MM.1S (cell line): Measurements from ENCODE around the gene UNC119.

ENCODE experiments used
- DNase-seq: peaks from one replicate; pipeline ENCODE4 v3.0.0-alpha.2; 2015
- H2AFZ ChIP-seq: fragments of 300-600 bp; sonication (generic); 2 replicates; pipeline ENCODE4 v1.6.0; 2016; ENCODE audit warnings: antibody characterized with exemption, low read length
- H3F3A ChIP-seq: fragments of 300-600 bp; sonication (generic); 2 replicates; pipeline ENCODE4 v1.6.1; 2016; ENCODE audit warnings: mild to moderate bottlenecking, antibody characterized with exemption, low read length, moderate library complexity, mixed read lengths; ENCODE audit not compliant: insufficient read depth
- H3K27ac ChIP-seq: fragments of 300-600 bp; sonication (generic); 2 replicates; pipeline ENCODE4 v1.5.1; 2016; ENCODE audit warnings: mild to moderate bottlenecking, low read length
- H3K27me3 ChIP-seq: fragments of 300-600 bp; sonication (generic); replicated peaks from 2 replicates; pipeline ENCODE4 v1.6.0; 2016; ENCODE audit warnings: low read length; ENCODE audit not compliant: insufficient read depth
- H3K36me3 ChIP-seq: fragments of 300-600 bp; sonication (generic); replicated peaks from 2 replicates; pipeline ENCODE4 v1.6.1; 2016; ENCODE audit warnings: mild to moderate bottlenecking, low read length, mixed read lengths; ENCODE audit not compliant: insufficient read depth
- H3K4me1 ChIP-seq: fragments of 300-600 bp; sonication (generic); 2 replicates; pipeline ENCODE4 v1.6.1; 2016; ENCODE audit warnings: low read length, mixed read lengths
- H3K4me2 ChIP-seq: fragments of 300-600 bp; sonication (generic); 2 replicates; pipeline ENCODE4 v1.6.0; 2016; ENCODE audit warnings: low read depth, low read length
- H3K4me3 ChIP-seq: fragments of 300-600 bp; sonication (generic); 2 replicates; pipeline ENCODE4 v1.5.1; 2016; ENCODE audit warnings: low read length, mixed read lengths
- H3K79me2 ChIP-seq: fragments of 300-600 bp; sonication (generic); 2 replicates; pipeline ENCODE4 v1.6.1; 2016; ENCODE audit warnings: mixed run types, low read length, mixed read lengths
- H3K9ac ChIP-seq: fragments of 300-600 bp; sonication (generic); 2 replicates; pipeline ENCODE4 v1.6.1; 2016; ENCODE audit warnings: low read length, mixed read lengths
- H3K9me2 ChIP-seq: fragments of 300-600 bp; sonication (generic); replicated peaks from 2 replicates; pipeline ENCODE4 v1.6.1; 2016; ENCODE audit warnings: mild to moderate bottlenecking, low read length, mixed read lengths; ENCODE audit not compliant: insufficient read depth
- H3K9me3 ChIP-seq: fragments of 300-600 bp; sonication (generic); replicated peaks from 2 replicates; pipeline ENCODE4 v1.6.1; 2016; ENCODE audit warnings: mild to moderate bottlenecking, low read length, mixed read lengths; ENCODE audit not compliant: insufficient read depth
- H4K20me1 ChIP-seq: fragments of 300-600 bp; sonication (generic); 2 replicates; pipeline ENCODE4 v1.6.1; 2016; ENCODE audit warnings: mild to moderate bottlenecking, low read length, moderate library complexity, mixed read lengths; ENCODE audit not compliant: insufficient read depth
- CTCF ChIP-seq: fragments of 300-600 bp; sonication (generic); IDR thresholded peaks from 2 replicates; pipeline ENCODE4 v1.5.1; 2016; ENCODE audit warnings: antibody characterized with exemption, low read length, mixed read lengths
- EZH2 ChIP-seq: fragments of 300-600 bp; sonication (generic); optimal IDR thresholded peaks from 2 replicates; pipeline ENCODE3; 2017; ENCODE audit warnings: low read depth, mild to moderate bottlenecking, antibody characterized with exemption, low read length, mixed read lengths
- EZH2phosphoT487 ChIP-seq: fragments of 300-600 bp; sonication (generic); IDR thresholded peaks from 2 replicates; pipeline ENCODE4 v1.6.1; 2018; ENCODE audit warnings: antibody characterized with exemption, low read length

The UNC119 gene

GRCh38 chr17:28518132-28518531, 34.3 kb downstream of the UNC119 start:
- peaks cover 73% of the 10 kb centered on the region for H3K27me3 ChIP-seq
- no peak for DNase-seq
- no peaks in the 10 kb centered on the region for H3F3A ChIP-seq
- no peak overlapping the region for H3K9ac ChIP-seq
- no peaks in the 10 kb centered on the region for H3K9me3 ChIP-seq
- H3K79me2 ChIP-seq = no peaks in the 10 kb centered on the region
- H3K4me3 ChIP-seq = no peak overlapping the region
- H3K9me2 ChIP-seq = no peaks in the 10 kb centered on the region
- TF ChIP-seq EZH2phosphoT487 = no peak
- H3K4me1 ChIP-seq = peaks cover 8% of the 10 kb centered on the region
- no peak overlapping the region for H2AFZ ChIP-seq
- H3K36me3 ChIP-seq = no peaks in the 10 kb centered on the region
- no peak overlapping the region for H3K4me2 ChIP-seq
- no peak overlapping the region for H3K27ac ChIP-seq
- H4K20me1 ChIP-seq = 0 out of 2 replicates have a peak, but pooled peaks cover 2% of the 10 kb centered on the region

- H3K27me3 ChIP-seq = peaks cover 74% of the 10 kb centered on the region
- no peaks in the 10 kb centered on the region for H3K9me2 ChIP-seq
- peaks cover 8% of the 10 kb centered on the region for H3K4me1 ChIP-seq
- no peak overlapping the region for H3K4me3 ChIP-seq
- H4K20me1 ChIP-seq = 0 out of 2 replicates have a peak, but pooled peaks cover 2% of the 10 kb centered on the region
- no peak overlapping the region for H3K27ac ChIP-seq
- no peaks in the 10 kb centered on the region for H3F3A ChIP-seq
- no peak overlapping the region for H3K4me2 ChIP-seq
- H3K79me2 ChIP-seq = no peaks in the 10 kb centered on the region
- no peaks in the 10 kb centered on the region for H3K9me3 ChIP-seq
- H3K9ac ChIP-seq = no peak overlapping the region
- no peak for DNase-seq
- no peak overlapping the region for H2AFZ ChIP-seq
- no peaks in the 10 kb centered on the region for H3K36me3 ChIP-seq
- no peak for TF ChIP-seq EZH2phosphoT487
- no peak for TF ChIP-seq CTCF
- TF ChIP-seq EZH2 = no peak
These were observed 36.9 kb downstream of the UNC119 start for GRCh38 chr17:28515518-28515917.

- no peaks in the 10 kb centered on the region for H3K9me2 ChIP-seq
- no peaks in the 10 kb centered on the region for H3K36me3 ChIP-seq
- H3K27me3 ChIP-seq = peaks cover 74% of the 10 kb centered on the region
- TF ChIP-seq EZH2 = no peak
- TF ChIP-seq EZH2phosphoT487 = no peak
- TF ChIP-seq CTCF = no peak
- H3K4me1 ChIP-seq = peaks cover 8% of the 10 kb centered on the region
- H3K27ac ChIP-seq = no peak overlapping the region
- no peak overlapping the region for H2AFZ ChIP-seq
- H3K4me3 ChIP-seq = no peak overlapping the region
- H3K9ac ChIP-seq = no peak overlapping the region
- H3F3A ChIP-seq = no peaks in the 10 kb centered on the region
- no peak for DNase-seq
- H3K9me3 ChIP-seq = no peaks in the 10 kb centered on the region
- no peaks in the 10 kb centered on the region for H3K79me2 ChIP-seq
- H4K20me1 ChIP-seq = no peaks in the 10 kb centered on the region
- no peak overlapping the region for H3K4me2 ChIP-seq
These were observed 37.8 kb downstream of the UNC119 start for GRCh38 chr17:28514561-28515002.

- Histone ChIP-seq H4K20me1 (no peaks in the 10 kb centered on the region), H3K27me3 (peaks cover 78% of the 10 kb centered on the region), H3K36me3 (no peaks in the 10 kb centered on the region), H3K4me3 (no peak overlapping the region), H3K79me2 (no peaks in the 10 kb centered on the region), H2AFZ (no peak overlapping the region), H3K4me2 (no peak overlapping the region), H3K27ac (no peak overlapping the region), H3F3A (no peaks in the 10 kb centered on the region), H3K9me2 (no peaks in the 10 kb centered on the region), H3K9me3 (no peaks in the 10 kb centered on the region), H3K4me1 (0 out of 2 replicates have a peak, but pooled peaks cover 3% of the 10 kb centered on the region), H3K9ac (no peak overlapping the region)
- DNase-seq = no peak
- TF ChIP-seq EZH2phosphoT487 (no peak), EZH2 (no peak), CTCF (no peak)
These were observed 38.9 kb downstream of the UNC119 start for GRCh38 chr17:28513476-28513875.
